ENCODE results near the gene EMC9. TPM values are rescaled to one million over a fixed set of nuclear protein-coding genes. Genes with fewer than 3 reads are reported as not detected.
A peak's percentile ranks its signal among the peaks of the same experiment; 100 is the strongest.

The EMC9 gene
- total RNA-seq, 1 experiment from 2014 or later, result 42.0 TPM

- ChIA-PET CTCF (interaction anchor here (2.2 kb wide), 1 partner anchor 18 kb away, joined by 5 read pairs; the partner anchor contains the start of gene IRF9), RAD21 (ENCODE audit: low non-redundant PET in 1 of 2, low total read pairs in 2 of 2, uncharacterized antibody in 2 of 2, unreplicated experiment in 2 of 2) (no interaction called here), POLR2A (interaction anchor here (1.0 to 1.4 kb wide), 2 partner anchors 18 to 33 kb away, joined by 3 to 5 read pairs; partner anchors contain the start of genes IRF9 and PSME2)
- Histone ChIP-seq H3K27me3 (ENCODE audit: insufficient read depth, low read length) (no peaks in the 10 kb centered on the region), H3K4me1 (ENCODE audit: control insufficient read depth in 1 of 2, insufficient read depth in 2 of 2, low read length in 2 of 2) (no peaks in the 10 kb centered on the region), H2AFZ (ENCODE audit: low read depth, low read length, poor library complexity, severe bottlenecking) (no peak overlapping the region), H3K27ac (ENCODE audit: low read depth, low read length) (no peak overlapping the region), H3K9me2 (ENCODE audit: insufficient read depth) (no peaks in the 10 kb centered on the region), H3K9me3 (ENCODE audit: control insufficient read depth in 1 of 2, insufficient read depth in 1 of 2, low read depth in 1 of 2, low read length in 2 of 2) (no peaks in the 10 kb centered on the region), H3K9ac (ENCODE audit: low read length) (no peak overlapping the region), H3K4me2 (ENCODE audit: low read length) (no peak overlapping the region), H3K4me3 (replicated peaks in 1 of 2; ENCODE audit: low read depth in 1 of 2, low read length in 2 of 2) (no peak overlapping the region), H3K36me3 (ENCODE audit: control insufficient read depth in 1 of 2, insufficient read depth in 2 of 2, low read length in 2 of 2) (peaks cover 25 to 32% of the 10 kb centered on the region in 2 experiments; a peak in 3 of 4 replicates), H3K79me2 (ENCODE audit: insufficient read depth, low read length) (no peaks in the 10 kb centered on the region), H4K20me1 (ENCODE audit: insufficient read depth) (no peaks in the 10 kb centered on the region)
- peak; percentile 20; the same call in 1 of the 2 replicates for ATAC-seq
- intact Hi-C loops (cut with micrococcal nuclease), result no loop called here
- BruUV-seq (replicated peaks), result no TSS peak
- TF ChIP-seq TCF7L2 (IDR thresholded peaks at IDR 0.05; ENCODE audit: borderline replicate concordance, extremely low read depth, insufficient read depth, insufficient read length) (no peak), ZFX (IDR thresholded peaks at IDR 0.05) (no peak), EGR1 (IDR thresholded peaks at IDR 0.05; ENCODE audit: low read depth) (no peak), SP1 (IDR thresholded peaks at IDR 0.05; ENCODE audit: low read depth) (no peak), ZNF274 (IDR thresholded peaks at IDR 0.05; ENCODE audit: low read depth, low read length) (no peak), RAD21 (IDR thresholded peaks at IDR 0.05; ENCODE audit: low read depth) (no peak), EZH2phosphoT487 (IDR thresholded peaks at IDR 0.05; ENCODE audit: borderline replicate concordance) (no peak), ATF3 (IDR thresholded peaks at IDR 0.05) (no peak), SRF (IDR thresholded peaks at IDR 0.05; ENCODE audit: low read depth) (no peak), ELF1 (IDR thresholded peaks at IDR 0.05; ENCODE audit: borderline replicate concordance, low read depth) (no peak), YY1 (IDR thresholded peaks at IDR 0.05; ENCODE audit: extremely low read depth, insufficient replicate concordance, low read depth, low read length) (no peak)
- TF ChIP-seq, protein P1, sequence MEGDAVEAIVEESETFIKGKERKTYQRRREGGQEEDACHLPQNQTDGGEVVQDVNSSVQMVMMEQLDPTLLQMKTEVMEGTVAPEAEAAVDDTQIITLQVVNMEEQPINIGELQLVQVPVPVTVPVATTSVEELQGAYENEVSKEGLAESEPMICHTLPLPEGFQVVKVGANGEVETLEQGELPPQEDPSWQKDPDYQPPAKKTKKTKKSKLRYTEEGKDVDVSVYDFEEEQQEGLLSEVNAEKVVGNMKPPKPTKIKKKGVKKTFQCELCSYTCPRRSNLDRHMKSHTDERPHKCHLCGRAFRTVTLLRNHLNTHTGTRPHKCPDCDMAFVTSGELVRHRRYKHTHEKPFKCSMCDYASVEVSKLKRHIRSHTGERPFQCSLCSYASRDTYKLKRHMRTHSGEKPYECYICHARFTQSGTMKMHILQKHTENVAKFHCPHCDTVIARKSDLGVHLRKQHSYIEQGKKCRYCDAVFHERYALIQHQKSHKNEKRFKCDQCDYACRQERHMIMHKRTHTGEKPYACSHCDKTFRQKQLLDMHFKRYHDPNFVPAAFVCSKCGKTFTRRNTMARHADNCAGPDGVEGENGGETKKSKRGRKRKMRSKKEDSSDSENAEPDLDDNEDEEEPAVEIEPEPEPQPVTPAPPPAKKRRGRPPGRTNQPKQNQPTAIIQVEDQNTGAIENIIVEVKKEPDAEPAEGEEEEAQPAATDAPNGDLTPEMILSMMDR (IDR thresholded peaks at IDR 0.05 in 2 of 3, conservative IDR thresholded peaks at IDR 0.05 in 1 of 3; ENCODE audit: borderline replicate concordance in 1 of 3, insufficient read depth in 1 of 3, low read depth in 2 of 3, low read length in 2 of 3), result no peak
- no peak for DNase-seq (ENCODE audit: low read depth, low spot score)
Observed at GRCh38 chr14:24179294-24179960, 38.0 kb upstream of the EMC9 start.
